ENCODE data around the gene KHSRP.
"Not testable (repeated sequence)": the region's sequence is repeated elsewhere in the genome, so short reads cannot be mapped to it uniquely, and the experiment has no call there.

KHSRP gene

GRCh38 chr19:6417713-6418561, 6.7 kb downstream of the KHSRP start:
- no peak for DNase-seq

DNA sequence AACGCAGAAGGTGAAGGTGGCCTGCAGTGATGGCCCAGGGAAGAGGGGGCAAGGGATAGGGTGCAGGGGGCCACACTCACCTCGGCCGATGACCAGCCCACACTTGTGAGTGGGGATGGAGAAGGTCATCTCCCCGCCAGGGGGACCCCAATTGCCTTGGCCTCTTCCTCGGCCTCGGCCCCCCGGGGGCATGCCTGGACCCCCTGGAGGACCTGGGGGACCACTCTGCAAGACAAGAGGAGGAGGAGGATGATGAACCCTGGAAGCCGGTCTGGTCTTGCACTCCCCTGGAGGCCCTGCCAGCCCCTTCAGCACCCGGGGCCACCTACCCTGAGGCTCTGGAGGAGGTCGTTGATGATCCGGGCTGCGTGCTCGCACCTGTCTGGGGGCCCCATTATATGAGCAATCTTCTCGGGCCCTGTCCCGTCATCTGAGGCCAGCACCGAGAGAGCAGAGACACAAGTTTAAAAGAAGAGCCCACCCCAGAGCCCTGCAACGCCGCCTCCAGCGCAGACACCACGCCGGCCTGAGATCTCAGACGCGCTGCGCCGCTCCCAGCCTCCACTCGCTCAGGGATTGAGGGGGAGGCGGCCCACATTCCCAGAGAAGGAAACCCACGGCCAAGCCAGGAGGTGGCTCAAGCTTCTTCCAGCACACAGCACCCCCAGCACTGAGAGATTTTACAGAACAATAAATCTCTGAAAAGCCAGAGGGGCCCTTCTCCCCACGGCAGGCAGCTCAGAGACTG, 7.8 kb downstream of the KHSRP start:
- no peak for DNase-seq

- no peak for DNase-seq
These were observed 8.9 kb downstream of the KHSRP start for GRCh38 chr19:6415591-6416190.

GRCh38 chr19:6414793-6415590, 9.6 kb downstream of the KHSRP start:
- DNase-seq, result no peak

- no peak for DNase-seq
These were observed 10.6 kb downstream of the KHSRP start for GRCh38 chr19:6413721-6414643.

GRCh38 chr19:6413291-6413690, 11.3 kb downstream of the KHSRP start:
- no peak for DNase-seq

GRCh38 chr19:6412447-6413091, 12.0 kb downstream of the KHSRP start:
- DNase-seq, result no peak

DNA sequence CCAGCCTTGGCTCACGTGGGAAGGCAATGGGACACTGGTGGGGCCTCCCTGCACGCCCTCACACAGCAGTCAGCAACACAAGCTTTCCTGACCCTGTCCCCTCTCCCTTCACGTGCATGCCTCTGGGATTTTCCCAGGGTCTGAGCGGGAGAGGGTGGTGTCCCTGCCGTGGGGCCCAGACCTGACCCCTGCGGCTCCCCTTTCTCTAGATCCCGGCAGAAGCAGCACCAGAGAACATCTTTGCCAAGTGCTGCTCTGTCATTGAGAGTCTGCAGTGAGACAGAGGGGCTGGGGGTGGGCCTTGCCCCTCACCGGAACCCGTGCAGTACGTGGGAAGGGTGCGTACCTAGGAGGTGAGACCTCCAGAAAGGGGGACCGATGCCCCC, 12.6 kb downstream of the KHSRP start:
- no peak for DNase-seq

DNA sequence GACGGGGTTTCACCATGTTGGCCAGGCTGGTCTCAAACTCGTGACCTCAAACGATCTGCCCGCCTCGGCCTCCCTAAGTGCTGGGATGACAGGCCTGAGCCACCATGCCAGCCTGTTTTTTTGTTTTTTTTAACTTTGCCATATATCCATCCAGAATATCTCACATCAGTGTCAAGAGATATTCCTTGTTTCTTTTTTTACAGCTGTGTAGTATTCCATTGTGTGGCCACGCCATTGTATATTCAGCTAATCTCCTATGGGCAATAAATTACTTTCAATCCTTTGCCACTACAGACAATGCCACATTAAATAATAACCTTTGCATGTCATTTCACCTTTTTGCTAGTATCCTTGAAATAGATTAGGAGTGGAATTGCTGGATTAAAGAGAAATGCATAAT, 15.3 kb downstream of the KHSRP start:
- no peak for DNase-seq

GRCh38 chr19:6406401-6406800, 18.2 kb downstream of the KHSRP start:
- DNase-seq, result no peak

DNA sequence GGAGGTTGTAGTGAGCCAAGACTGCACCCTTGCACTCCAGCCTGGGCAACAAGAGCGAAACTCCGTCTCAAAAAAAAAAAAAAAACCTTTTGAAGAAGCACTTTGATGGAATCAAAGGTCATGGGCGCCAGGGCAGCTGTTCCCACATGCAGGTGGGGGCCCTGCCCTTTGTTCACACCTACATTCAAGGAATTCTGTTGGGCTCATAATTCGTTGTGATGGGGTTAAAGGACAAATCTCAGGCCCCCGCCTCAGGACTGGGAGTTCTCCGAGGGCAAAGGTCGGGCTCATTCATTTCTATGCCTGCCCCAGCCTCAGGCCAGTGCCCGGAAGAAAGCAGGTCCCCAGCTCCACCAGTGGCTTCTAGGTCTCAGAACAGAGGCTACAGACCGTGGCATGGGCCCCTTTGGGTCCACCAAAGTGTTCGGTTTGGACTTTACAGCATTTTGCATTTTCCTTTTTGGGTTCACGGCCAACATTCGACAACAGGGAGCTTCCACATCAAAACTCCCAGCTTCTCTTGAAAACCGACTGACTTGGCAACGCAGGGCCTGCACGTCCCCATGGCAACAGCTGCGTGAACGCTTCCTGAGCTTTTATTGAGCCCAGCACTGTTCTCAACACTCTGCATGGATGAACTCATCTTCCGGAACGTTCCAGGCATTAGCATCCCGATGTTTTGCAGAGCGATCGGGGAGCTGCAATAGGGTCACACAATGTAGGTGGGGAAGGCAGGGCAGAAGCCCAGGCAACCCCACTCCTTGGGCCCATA, 21.6 kb downstream of the KHSRP start:
- DNase-seq, result no peak

DNA sequence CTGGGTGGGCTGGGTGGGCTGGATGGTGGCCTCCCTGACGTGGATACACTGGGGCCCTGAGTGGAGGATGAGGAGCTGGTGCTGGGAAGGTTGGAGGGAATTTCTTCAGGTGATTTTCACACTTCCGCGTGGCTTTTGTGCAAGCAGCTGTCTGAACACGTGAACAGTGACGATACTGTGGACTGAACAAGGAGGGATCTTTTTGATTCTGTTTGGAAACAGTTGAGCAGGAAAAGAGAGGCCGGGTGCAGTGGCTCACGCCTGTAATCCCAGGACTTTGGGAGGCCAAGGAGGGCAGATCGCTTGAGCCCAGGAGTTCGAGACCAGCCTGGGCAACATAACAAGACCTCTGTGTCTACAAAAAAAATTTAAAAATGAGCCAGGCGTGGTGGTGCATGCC, 22.6 kb downstream of the KHSRP start:
- no peak for DNase-seq

- DNase-seq, result not testable (repeated sequence)
These were observed 24.3 kb downstream of the KHSRP start for GRCh38 chr19:6400062-6400944.

DNA sequence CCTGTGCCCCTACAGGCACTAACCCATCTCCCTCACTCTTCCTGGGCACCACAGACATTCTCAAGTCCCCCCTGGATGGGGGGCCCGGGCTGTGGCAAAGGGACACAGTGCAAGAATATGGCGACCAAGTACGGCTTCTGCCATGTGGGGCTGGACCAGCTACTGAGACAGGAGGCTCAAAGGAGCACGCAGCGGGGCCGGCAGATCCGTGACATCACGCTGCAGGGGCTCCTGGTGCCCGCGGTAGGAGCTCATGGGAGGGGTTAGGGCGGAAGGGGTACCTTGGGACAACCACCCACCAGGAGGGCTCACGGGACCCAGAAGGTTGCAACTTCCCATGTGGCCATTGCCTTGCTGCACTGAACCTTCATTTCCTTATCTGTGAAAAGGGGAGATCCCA, 28.3 kb downstream of the KHSRP start:
- DNase-seq, result no peak

GRCh38 chr19:6394831-6395230, 29.8 kb downstream of the KHSRP start:
- no peak for DNase-seq

DNA sequence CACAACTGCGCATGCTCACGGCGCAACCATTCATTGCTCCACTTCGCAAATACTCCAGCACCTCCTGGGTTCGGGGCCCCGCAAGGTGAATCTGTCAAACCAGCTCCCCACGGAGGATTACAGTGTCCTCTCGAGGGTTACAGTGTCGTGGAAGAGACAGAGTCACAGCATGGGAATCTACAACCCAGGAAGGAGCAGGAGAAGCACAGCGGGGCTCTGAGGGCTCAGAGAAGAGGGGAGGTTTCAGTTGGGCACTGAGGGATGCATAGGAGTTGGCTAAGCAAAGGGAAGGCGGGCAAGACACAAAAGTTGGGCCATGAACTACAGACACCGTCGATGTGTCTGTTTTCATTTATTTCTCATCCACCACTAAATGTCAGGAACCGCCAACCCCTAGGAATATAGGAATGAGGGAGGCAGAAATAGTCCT, 30.6 kb downstream of the KHSRP start:
- no peak for DNase-seq

DNA sequence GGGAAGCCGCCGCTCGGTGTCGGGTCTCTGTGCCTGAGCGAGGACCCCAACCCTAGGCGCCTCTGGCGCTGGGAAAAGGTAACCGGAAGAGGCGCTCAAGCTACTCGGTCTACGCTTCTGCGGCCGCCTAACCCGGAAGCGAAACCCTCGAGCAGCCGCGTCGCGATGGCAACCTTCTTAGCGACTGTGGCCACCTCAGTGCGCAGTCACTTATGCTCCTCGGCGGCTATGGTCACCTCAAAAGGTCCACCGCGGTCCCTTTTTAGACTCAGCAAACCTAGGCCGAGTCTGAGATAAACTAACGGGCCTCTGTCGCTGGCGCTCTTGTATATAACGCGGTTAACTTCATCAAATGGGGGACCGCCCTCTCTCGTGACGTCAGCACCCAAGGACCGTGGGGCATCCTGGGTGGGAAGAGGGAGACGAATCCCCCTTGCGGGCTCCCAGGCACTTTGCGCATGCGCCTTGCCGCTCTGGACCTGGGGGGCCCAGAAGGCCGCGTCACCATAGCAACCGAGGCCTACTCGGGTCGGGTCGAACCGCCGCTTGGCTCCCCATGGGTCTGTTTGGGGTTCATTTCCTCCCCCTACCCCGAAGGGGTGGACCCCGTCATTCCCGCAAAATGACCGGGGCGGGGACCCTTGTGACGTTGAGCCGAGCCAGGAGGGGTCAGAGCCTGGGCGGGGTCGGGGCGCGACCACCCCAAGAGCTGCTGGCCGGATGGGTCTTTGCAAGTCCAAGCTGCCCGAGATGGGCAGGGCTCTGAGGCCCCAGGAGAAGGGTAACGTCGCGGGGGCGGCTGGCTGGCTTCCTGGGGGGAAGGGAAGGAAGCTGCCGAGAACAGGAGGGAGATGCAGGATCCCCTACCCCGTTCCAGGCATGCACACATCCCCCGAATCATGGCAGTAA, 31.3 kb downstream of the KHSRP start, which contains the start of gene GTF2F1:
Gene GTF2F1 (minus strand): TSS at position 91 of the 909 bp plus-strand sequence. CDS start 169 bp downstream, outside the sequence.
- DNase-seq, result peak; percentile 81

Data from GF-D8 (cell line).